ENCODE results near the gene SANBR. TPM values are rescaled to one million over a fixed set of nuclear protein-coding genes. Genes with fewer than 3 reads are reported as not detected.

The SANBR gene
- total RNA-seq, 1 donor from 2014 or later: 30.3 TPM

DNA sequence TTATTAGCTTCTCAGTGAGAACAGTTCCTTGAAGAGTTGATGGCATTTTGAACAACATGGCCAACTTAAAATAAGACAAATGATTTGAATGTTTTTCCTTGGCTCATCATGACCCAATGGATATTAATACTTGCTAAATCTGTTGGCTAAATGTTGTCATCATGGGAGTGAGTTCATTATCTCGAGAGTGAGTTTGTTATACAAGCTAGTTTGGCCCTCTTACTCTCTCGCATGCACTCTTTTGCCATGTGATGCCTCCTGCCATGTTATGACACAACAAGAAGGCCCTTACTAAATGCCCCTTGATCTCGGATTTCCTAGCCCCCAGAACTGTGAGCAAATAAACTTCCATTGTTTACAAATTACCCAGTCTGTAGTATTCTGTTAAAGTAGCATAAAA is 22.9 kb upstream of the SANBR start:
- Mint-ChIP-seq H3K4me3 (no peak overlapping the region), H3K27ac (ENCODE audit: unreplicated experiment) (no peak overlapping the region), H3K4me1 (no peaks in the 10 kb centered on the region), H3K9me3 (peaks cover 6% of the 10 kb centered on the region), H3K27me3 (ENCODE audit: low read depth) (no peaks in the 10 kb centered on the region), H3K36me3 (ENCODE audit: low read depth) (peaks cover 30% of the 10 kb centered on the region)
- DNase-seq (ENCODE audit: low read depth, low spot score): no peak
- TF ChIP-seq, protein P1, sequence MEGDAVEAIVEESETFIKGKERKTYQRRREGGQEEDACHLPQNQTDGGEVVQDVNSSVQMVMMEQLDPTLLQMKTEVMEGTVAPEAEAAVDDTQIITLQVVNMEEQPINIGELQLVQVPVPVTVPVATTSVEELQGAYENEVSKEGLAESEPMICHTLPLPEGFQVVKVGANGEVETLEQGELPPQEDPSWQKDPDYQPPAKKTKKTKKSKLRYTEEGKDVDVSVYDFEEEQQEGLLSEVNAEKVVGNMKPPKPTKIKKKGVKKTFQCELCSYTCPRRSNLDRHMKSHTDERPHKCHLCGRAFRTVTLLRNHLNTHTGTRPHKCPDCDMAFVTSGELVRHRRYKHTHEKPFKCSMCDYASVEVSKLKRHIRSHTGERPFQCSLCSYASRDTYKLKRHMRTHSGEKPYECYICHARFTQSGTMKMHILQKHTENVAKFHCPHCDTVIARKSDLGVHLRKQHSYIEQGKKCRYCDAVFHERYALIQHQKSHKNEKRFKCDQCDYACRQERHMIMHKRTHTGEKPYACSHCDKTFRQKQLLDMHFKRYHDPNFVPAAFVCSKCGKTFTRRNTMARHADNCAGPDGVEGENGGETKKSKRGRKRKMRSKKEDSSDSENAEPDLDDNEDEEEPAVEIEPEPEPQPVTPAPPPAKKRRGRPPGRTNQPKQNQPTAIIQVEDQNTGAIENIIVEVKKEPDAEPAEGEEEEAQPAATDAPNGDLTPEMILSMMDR (conservative IDR thresholded peaks at IDR 0.05): no peak

DNA sequence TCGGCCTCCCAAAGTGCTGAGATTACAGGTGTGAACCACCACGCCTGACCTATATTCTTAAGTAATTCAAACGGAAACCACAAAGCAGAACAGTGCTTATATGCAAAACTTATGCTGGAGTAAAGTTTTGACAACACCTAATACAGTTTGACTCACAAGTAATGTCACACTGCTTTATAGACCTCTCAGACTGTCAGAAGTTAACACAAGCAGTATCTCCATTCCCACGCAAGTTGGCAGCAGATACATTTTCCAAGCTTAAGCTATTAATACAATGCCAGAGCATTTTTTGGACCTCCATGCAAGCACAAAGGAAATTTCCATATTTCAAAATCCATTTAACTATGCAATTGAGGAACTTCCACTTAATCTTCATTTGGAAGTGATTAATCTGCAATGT is 21.0 kb upstream of the SANBR start:
- TF ChIP-seq, protein P1 (conservative IDR thresholded peaks at IDR 0.05): no peak
- no peaks in the 10 kb centered on the region for H3K4me1 Mint-ChIP-seq
- no peak for DNase-seq (ENCODE audit: low read depth, low spot score)

DNA sequence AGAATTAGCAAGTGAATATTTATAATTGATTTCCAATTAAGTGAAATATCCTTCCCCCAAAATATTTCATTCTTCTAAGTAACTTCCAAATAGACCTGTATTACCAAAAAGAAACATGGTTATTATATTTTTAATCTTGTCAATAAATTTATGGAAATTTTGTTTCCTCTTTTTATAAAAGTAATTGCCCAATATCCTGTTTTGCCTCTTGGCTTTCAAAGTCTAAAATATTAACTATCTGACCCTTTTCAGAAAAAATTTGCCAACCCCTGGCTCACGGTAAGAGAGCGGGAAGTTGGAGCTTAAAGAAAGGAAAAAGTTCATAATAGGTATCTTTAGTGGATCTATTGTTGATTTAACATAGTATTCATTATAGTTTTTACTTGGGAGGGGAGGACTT is 20.4 kb upstream of the SANBR start:
- H3K4me1 Mint-ChIP-seq: no peaks in the 10 kb centered on the region
- TF ChIP-seq, protein P1 (conservative IDR thresholded peaks at IDR 0.05): no peak
- H3K36me3 Mint-ChIP-seq (ENCODE audit: low read depth): peaks cover 15% of the 10 kb centered on the region
- H3K27me3 Mint-ChIP-seq (ENCODE audit: low read depth): no peaks in the 10 kb centered on the region
- H3K9me3 Mint-ChIP-seq: no peaks in the 10 kb centered on the region
- no peak for DNase-seq (ENCODE audit: low read depth, low spot score)
- no peak overlapping the region for H3K4me3 Mint-ChIP-seq
- H3K27ac Mint-ChIP-seq (ENCODE audit: unreplicated experiment): no peak overlapping the region

More for the DNA sequence above, 21.0 kb upstream of the SANBR start:
- Mint-ChIP-seq H3K27me3 (ENCODE audit: low read depth) (no peaks in the 10 kb centered on the region), H3K36me3 (ENCODE audit: low read depth) (peaks cover 19% of the 10 kb centered on the region), H3K4me3 (no peak overlapping the region), H3K9me3 (no peaks in the 10 kb centered on the region), H3K27ac (ENCODE audit: unreplicated experiment) (no peak overlapping the region)

DNA sequence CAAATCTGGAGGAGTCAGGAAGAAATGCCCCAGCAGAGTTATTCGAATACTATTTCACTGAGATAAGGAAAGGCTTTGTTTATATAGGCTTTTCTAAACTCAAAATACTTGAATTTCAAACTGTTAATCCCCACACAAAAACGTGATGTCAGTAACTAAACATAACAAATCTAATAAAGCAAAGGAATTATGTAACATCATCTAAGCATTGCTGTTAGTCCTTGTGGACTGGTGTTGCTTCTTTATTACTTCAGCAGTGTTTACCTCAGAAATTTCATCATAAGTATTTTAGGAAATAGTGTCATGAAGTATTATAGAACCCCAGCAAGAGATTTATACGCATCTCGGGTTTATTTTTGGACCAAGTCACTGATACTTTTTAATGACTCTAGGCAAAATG is 19.7 kb upstream of the SANBR start:
- Mint-ChIP-seq H3K27ac (ENCODE audit: unreplicated experiment) (no peak overlapping the region), H3K36me3 (ENCODE audit: low read depth) (peaks cover 12% of the 10 kb centered on the region), H3K27me3 (ENCODE audit: low read depth) (no peaks in the 10 kb centered on the region), H3K4me3 (no peak overlapping the region), H3K4me1 (no peaks in the 10 kb centered on the region), H3K9me3 (no peaks in the 10 kb centered on the region)
- TF ChIP-seq, protein P1 (conservative IDR thresholded peaks at IDR 0.05): no peak
- no peak for DNase-seq (ENCODE audit: low read depth, low spot score)

DNA sequence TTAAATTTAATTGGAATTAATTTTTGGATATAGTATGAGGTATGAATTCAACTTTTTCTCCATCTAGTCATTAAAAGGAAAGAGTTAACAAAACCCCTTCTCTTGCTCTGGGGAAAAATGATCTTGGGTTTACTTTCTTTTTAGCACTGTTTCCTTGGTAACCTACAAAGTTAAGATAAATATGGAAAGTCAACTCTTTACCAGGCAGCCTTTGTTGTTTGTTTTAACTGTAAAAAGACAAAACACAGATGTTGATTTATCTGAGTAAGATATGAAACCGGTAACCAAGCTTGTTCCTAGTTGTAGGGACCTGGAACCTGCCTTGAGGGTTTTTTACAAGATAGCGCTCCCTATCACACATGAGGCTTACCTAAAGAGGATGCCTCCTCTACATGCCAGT is 10.1 kb upstream of the SANBR start:
- Mint-ChIP-seq H3K4me3 (no peak overlapping the region), H3K9me3 (no peaks in the 10 kb centered on the region), H3K27me3 (ENCODE audit: low read depth) (no peaks in the 10 kb centered on the region), H3K4me1 (no peaks in the 10 kb centered on the region), H3K36me3 (ENCODE audit: low read depth) (peaks cover 6% of the 10 kb centered on the region), H3K27ac (ENCODE audit: unreplicated experiment) (no peak overlapping the region)
- TF ChIP-seq, protein P1 (conservative IDR thresholded peaks at IDR 0.05): no peak
- no peak for DNase-seq (ENCODE audit: low read depth, low spot score)

DNA sequence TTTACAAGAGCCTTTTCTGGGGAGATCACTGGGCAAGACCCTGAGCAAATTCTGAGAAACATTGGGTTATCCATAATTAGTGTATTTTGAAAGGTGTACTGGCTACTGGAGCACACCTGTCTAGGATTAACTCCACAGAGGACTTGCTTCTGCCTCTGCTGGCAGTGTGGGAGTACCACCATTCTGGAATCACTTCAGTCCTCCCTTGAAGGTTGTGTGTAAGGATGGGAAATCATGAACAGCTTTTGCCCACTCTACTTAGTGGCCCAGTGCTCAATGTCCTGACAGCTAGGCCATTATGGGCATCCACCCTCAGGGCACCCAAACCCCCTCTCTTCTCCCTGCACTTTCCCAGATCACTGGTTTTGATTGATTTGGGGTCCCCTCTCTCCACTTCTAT is 8.1 kb upstream of the SANBR start:
- no peak for DNase-seq (ENCODE audit: low read depth, low spot score)
- TF ChIP-seq, protein P1 (conservative IDR thresholded peaks at IDR 0.05): no peak
- no peaks in the 10 kb centered on the region for H3K9me3 Mint-ChIP-seq
- no peak overlapping the region for H3K27ac Mint-ChIP-seq (ENCODE audit: unreplicated experiment)
- H3K27me3 Mint-ChIP-seq (ENCODE audit: low read depth): no peaks in the 10 kb centered on the region
- H3K4me1 Mint-ChIP-seq: no peaks in the 10 kb centered on the region
- peaks cover 6% of the 10 kb centered on the region for H3K36me3 Mint-ChIP-seq (ENCODE audit: low read depth)
- no peak overlapping the region for H3K4me3 Mint-ChIP-seq

Measured in neural crest cell (in vitro differentiated cells).